ENCODE data around the gene JAK3.
"Not testable (repeated sequence)": the region's sequence is repeated elsewhere in the genome, so short reads cannot be mapped to it uniquely, and the experiment has no call there.

- not testable (repeated sequence) for TF ChIP-seq EP300 (IDR thresholded peaks at IDR 0.05; ENCODE audit: low read depth); POLR2A (IDR thresholded peaks at IDR 0.05); CTCF (IDR thresholded peaks at IDR 0.05); POLR2AphosphoS5 (IDR thresholded peaks at IDR 0.05)
Observed at GRCh38 chr19:17798599-17798998, 49.2 kb downstream of the JAK3 start.
